PC-9 (cell line): ENCODE data around the gene PARP3.

Experiments used
- EZH2 ChIP-seq: fragments of 200-600 bp; sonication (generic); IDR thresholded peaks from 2 replicates; pipeline ENCODE4 v1.8.0; 2017; ENCODE audit warnings: antibody characterized with exemption, low read depth
- TF ChIP-seq, protein P1 (sequence below): fragments of 200-600 bp; sonication (generic); conservative IDR thresholded peaks from 2 replicates; pipeline ENCODE4 v1.6.1; 2017; ENCODE audit warnings: mixed run types, antibody characterized with exemption, mild to moderate bottlenecking, moderate library complexity

- TF ChIP-seq, protein P1, sequence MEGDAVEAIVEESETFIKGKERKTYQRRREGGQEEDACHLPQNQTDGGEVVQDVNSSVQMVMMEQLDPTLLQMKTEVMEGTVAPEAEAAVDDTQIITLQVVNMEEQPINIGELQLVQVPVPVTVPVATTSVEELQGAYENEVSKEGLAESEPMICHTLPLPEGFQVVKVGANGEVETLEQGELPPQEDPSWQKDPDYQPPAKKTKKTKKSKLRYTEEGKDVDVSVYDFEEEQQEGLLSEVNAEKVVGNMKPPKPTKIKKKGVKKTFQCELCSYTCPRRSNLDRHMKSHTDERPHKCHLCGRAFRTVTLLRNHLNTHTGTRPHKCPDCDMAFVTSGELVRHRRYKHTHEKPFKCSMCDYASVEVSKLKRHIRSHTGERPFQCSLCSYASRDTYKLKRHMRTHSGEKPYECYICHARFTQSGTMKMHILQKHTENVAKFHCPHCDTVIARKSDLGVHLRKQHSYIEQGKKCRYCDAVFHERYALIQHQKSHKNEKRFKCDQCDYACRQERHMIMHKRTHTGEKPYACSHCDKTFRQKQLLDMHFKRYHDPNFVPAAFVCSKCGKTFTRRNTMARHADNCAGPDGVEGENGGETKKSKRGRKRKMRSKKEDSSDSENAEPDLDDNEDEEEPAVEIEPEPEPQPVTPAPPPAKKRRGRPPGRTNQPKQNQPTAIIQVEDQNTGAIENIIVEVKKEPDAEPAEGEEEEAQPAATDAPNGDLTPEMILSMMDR = no peak
- TF ChIP-seq EZH2 = no peak
These were observed 2.4 kb downstream of the PARP3 start for GRCh38 chr3:51944451-51945021.
